HL-60/S4 (cell line): ENCODE measurements around the gene FCHSD1.

ENCODE experiments used
- in situ Hi-C: fragments of 300-500 bp; cut with MboI; formaldehyde crosslinking; loops from 2 replicates; pipeline ENCODE4 v1.14.3; 2022; ENCODE audit warnings: low sequenced_read_pairs

The FCHSD1 gene

GRCh38 chr5:141647242-141647641, 4.0 kb downstream of the FCHSD1 start:
- in situ Hi-C loops, result no loop called here

DNA sequence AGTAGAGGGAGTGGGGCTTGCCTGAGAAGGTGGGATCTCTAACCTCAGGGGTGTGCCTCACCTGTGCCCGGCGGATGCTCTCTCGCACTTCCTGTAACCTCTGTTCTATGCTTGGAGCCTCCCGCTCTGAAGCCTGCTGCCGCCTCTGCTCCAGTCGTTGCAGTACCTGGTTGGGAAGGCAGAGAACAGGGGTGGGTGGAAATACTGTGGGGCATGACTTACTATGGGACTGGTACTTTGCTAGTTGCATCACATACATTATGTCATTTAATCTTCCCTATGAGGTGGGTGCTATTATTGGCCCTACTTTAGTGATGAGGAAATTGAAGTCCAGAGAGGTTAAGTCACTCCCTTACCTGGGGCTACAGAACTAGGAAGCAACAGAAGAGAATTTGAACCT, 5.2 kb downstream of the FCHSD1 start:
- in situ Hi-C loops, result no loop called here

DNA sequence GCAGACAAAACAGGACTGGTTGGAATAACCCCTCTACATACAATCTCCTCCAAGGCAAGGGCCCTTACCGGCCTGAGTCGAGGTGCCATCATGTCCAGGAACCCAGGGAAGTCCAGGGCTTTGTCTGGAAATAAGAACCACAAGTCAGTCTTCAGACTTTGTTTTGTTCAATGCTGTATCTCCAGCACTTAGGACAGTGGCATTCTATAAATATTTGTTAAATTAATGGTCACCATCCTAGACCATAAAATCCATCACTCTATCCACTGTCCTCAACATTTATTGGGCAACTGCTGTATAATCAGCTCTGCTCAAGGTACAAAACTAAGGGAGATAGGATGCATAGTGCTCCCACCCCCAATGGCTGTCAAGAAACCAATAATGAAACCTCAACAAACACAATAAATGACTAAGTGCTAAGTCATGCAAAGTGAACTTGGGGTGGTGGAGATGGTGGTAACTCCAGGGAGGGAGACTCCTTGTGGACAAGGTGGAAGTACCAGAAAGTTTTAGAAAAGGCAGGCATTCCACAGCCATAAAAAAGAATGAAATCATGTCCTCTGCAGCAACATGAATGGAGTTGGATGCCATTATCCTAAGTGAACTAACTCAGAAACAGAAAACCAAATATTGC, 9.5 kb downstream of the FCHSD1 start:
- in situ Hi-C loops, result no loop called here

DNA sequence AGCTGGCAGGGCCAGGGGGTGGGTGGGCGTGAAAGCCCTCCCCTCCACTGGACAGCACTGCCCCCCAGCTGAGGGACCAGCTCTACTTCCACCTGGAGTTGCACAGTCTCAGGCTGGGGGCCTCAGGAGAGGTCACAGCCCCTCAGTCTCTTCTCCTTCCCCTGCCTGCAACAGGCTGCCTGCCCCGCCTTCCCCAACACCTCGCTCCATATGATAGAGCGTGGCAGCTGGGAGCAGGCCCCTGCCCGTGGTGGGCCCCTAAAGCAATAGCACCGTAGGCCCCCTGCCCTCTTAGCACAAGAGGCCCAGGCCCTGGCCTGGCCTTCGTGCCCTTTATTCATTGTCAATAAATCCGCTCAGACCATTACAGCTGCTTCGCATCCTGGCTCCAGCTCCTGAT, 10.5 kb downstream of the FCHSD1 start:
- in situ Hi-C loops, result no loop called here

DNA sequence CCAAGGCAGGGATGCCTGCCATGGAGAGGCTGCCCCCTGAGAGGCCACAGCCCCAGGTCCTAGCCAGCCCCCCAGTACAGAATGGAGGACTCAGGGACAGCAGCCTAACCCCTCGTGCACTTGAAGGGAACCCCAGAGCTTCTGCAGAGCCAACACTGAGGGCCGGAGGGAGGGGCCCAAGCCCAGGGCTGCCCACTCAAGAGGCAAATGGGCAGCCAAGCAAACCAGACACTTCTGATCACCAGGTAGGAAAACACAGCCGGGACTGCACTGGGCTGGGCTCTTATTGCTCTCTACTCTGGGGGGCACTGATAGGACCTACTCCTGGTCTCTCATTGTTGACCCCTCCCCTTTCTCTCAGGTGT, 11.2 kb downstream of the FCHSD1 start:
- in situ Hi-C loops, result no loop called here

- in situ Hi-C loops, result no loop called here
Measured at GRCh38 chr5:141639357-141640050, 11.7 kb downstream of the FCHSD1 start.

DNA sequence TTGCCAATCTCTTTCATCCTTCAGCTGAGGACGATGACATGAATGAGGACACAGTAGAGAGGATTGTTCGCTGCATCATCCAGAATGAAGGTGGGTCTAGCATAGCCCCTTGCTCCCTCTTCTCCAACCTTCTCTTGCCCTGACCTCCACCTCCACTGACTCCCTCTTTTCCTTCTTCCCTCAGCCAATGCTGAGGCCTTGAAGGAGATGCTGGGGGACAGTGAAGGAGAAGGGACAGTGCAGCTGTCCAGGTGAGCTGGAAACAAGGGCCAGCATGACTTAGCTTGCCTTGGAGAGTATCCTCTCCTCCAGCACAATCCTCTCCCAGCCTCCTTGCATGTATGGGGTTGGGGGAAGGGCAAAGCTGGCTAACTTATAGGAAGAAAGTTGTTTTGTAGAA, 12.4 kb downstream of the FCHSD1 start:
- in situ Hi-C loops, result no loop called here

GRCh38 chr5:141637767-141638419, 13.3 kb downstream of the FCHSD1 start:
- in situ Hi-C loops, result no loop called here

DNA sequence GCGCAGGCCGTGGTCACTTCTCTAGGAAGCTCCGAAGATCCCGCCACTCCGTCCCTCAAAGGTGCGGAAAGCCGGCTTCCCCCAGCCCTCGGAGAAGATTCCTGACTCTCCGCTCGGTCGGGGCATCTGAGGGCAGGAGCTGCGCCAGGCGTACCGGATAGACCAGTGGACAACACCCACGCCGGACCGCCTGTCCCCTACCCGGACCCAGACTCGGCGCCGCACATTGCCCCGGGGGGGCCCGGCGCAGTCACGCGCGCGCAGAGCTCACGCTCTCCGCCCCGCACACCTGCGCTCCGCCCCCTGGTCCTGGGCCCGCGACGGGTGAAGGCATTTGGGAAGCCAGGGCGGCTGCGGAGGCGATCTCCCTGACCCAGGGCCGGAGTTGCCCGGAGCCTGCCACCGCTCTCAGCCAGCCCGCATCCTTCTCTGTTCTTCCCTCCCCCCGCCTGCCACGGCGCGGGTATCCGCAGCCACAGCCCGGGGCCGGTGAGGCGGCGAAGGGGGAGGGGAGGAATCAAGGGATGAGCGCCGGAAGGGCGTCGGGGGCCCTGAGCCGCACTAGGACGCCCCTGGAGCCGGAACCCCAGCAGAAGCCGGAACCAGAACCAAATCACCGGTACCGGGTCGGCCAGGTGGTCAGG, 14.0 kb downstream of the FCHSD1 start:
- in situ Hi-C loops, result no loop called here

DNA sequence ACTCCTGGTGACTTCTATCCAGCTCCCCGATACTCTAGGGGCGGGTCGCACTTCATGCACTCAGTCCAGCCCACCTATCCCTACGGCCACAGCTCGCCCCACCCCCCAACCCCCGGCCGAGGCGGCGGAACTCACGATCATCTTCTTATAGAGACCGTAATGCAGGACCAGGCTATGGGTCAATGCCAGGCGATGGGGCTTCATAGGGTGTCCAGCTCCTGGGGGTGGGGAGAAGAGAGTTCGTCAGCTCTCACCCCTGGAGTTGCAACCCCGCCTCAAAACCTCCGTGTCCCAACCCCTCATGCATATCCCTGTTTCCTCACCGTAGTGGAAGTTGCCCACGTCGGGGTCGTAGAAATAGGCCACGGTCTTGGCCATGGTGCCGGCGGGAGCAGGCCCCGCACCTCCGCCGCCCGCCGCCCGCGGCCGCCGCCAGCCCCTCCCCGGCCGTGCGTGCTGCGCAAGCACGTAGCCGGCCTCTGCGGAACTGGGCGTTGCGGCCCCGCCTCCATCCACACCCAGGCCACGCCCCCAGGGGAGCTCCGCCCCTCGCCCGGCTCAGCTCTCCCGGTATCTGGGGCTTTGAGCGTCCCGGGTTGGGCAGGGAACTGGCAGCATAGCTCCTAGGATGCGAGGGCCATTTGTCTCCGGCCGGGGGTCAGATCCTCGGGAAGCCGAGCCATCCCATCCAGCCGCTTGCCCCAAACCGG, 14.7 kb downstream of the FCHSD1 start, which contains the start of the genes HDAC3 and RELL2:
HDAC3 (minus strand) TSS at position 437 of the 710 bp plus-strand sequence; CDS start at position 378, 59 bp downstream.
RELL2 (plus strand) TSS at position 585 of the 710 bp plus-strand sequence. CDS start 1,229 bp downstream, outside the sequence.
- in situ Hi-C loops, result no loop called here

GRCh38 chr5:141636106-141636412, 15.2 kb downstream of the FCHSD1 start:
- in situ Hi-C loops, result no loop called here

- in situ Hi-C loops, result no loop called here
Measured at GRCh38 chr5:141635646-141636045, 15.6 kb downstream of the FCHSD1 start.

GRCh38 chr5:141634720-141635119, 16.5 kb downstream of the FCHSD1 start:
- in situ Hi-C loops, result no loop called here

DNA sequence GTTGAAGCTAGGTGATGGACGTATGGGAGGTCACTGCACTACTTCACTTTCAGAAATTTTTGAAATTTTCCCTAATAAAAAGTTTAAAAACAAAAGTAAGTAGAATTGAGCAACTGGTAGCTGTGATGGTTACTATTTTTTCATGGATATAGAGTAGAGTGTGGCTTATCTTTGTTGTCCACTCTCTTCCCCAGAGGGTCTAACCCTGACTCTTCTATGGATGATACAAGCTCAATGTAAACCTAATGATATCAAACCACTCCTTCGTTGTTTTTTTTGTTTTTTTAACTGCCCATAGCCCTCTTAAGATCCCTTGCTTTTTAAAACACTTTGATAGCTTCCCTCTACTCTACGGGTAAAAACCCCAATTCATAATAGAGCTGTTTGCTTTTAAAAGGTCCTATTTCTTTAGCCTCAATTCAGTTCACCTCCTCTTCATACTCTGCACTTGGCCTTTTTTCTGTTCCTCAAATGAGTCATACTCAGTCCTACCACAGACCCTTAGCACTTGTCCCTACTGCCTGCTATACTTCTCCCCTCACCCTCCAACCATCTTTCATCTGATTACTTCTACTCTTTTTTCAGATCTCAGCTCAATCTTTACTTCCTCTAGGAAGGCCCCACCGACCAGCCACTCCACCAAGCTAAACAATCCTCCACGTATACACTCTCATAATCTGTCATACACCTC, 17.2 kb downstream of the FCHSD1 start:
- in situ Hi-C loops, result no loop called here

DNA sequence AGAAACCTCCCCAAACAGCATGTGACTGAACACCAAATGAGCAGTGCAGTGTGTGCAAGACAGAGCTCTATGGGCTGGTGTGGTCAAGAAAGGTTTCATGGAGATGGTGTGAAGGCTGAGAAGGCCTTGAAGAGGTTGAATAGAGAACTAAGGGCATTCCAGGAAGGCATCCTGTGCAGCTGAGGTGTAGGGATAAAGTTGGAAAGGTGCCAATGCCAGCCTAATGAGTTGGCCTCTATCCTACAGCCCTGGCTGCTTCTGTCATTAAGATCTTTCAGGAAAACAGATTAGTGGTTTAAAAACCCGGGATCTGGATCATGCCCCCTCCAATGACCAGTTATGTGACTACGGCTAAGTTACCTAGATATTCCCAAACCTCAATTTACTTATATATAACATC, 18.6 kb downstream of the FCHSD1 start:
- in situ Hi-C loops, result no loop called here

- in situ Hi-C loops, result no loop called here
Measured at GRCh38 chr5:141630570-141631140, 20.6 kb downstream of the FCHSD1 start.

GRCh38 chr5:141628175-141628788, 22.9 kb downstream of the FCHSD1 start:
- in situ Hi-C loops, result loop anchor here (5.0 kb wide), 1 partner anchor 41 kb away; no protein-coding TSS in a partner anchor

GRCh38 chr5:141623611-141624010, 27.6 kb downstream of the FCHSD1 start:
- in situ Hi-C loops, result loop anchor here (25.0 kb wide), 2 partner anchors 936 to 1061 kb away; partner anchors contain the start of genes APBB3, HARS1, HARS2 and SLC35A4

DNA sequence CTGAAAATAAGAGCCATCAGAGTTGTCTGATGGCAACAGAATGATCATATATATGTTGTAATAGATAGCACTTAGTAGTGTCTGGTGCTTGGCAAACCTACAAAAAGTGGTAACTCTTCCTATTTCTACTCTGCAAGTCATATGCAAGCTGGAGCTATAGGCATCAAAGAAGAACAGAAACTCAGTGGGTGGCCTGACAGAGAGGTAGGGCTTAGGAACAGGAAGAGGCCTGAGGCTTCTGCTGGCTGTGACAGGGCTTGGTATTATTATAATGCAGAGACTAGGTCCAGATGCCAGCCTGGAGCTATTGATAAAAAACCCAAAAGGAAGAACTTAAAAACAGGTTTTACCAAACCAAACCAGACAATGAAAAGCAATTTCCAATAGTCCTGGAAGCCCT, 28.0 kb downstream of the FCHSD1 start:
- in situ Hi-C loops, result loop anchor here (25.0 kb wide), 2 partner anchors 936 to 1061 kb away; partner anchors contain the start of genes APBB3, HARS1, HARS2 and SLC35A4
